ENCODE measurements around the gene TMEM123. TPM values are rescaled to one million over a fixed set of nuclear protein-coding genes. Genes with fewer than 3 reads are reported as not detected.

The TMEM123 gene
- polyA plus RNA-seq, 1 experiment: 434 TPM

GRCh38 chr11:102346456-102346747 is 106.2 kb downstream of the TMEM123 start:
- CTCF ChIA-PET: interaction anchor here (3.0 kb wide), 1 partner anchor 12 kb away, joined by 9 read pairs; no protein-coding TSS in a partner anchor
- H3K4me3 ChIP-seq (ENCODE audit: low read depth, low read length): peak overlapping the region; percentile 90
- POLR2A ChIA-PET: no interaction called here
- no peaks in the 10 kb centered on the region for H3K9me3 ChIP-seq (ENCODE audit: control insufficient read depth, insufficient read depth, low read length)
- no peak for DNase-seq (ENCODE audit: low read depth, low spot score)
- H3K27me3 ChIP-seq (ENCODE audit: control insufficient read depth, insufficient read depth, low read length): no peaks in the 10 kb centered on the region
- TF ChIP-seq CTCF (IDR thresholded peaks at IDR 0.05; ENCODE audit: low read depth, low read length): no peak
- H3K27ac ChIP-seq (ENCODE audit: low read depth, low read length): peak overlapping the region; percentile 99

Other genes with a start within 250 kb of the TMEM123 start
- gene BIRC3, start 135.3 kb downstream of the TMEM123 start, polyA plus RNA-seq (2011; rRNA removed): 2.8 and 3.5 TPM in 2 replicates
- gene BIRC2, start 105.6 kb downstream of the TMEM123 start, polyA plus RNA-seq (2011; rRNA removed): 53.2 and 64.3 TPM in 2 replicates
- gene MMP7, start 78.0 kb upstream of the TMEM123 start, polyA plus RNA-seq (2011; rRNA removed): not detected in 2 replicates
- not detected in 2 replicates for gene MMP20, start 172.6 kb upstream of the TMEM123 start, polyA plus RNA-seq (2011; rRNA removed)